HG03354 (cell line): ENCODE measurements around the gene FIG4.
"Not testable (repeated sequence)": the region's sequence is repeated elsewhere in the genome, so short reads cannot be mapped to it uniquely, and the experiment has no call there.

ENCODE experiments used
- ATAC-seq: cut with Tn5 transposase; IDR thresholded peaks from one replicate; pipeline ENCODE4 v1.9.1; 2021; ENCODE audit warnings: mild to moderate bottlenecking; ENCODE audit not compliant: unreplicated experiment, poor library complexity, severe bottlenecking

Gene FIG4

GRCh38 chr6:109743739-109744138 is 52.6 kb downstream of the FIG4 start:
- no peak for ATAC-seq

DNA sequence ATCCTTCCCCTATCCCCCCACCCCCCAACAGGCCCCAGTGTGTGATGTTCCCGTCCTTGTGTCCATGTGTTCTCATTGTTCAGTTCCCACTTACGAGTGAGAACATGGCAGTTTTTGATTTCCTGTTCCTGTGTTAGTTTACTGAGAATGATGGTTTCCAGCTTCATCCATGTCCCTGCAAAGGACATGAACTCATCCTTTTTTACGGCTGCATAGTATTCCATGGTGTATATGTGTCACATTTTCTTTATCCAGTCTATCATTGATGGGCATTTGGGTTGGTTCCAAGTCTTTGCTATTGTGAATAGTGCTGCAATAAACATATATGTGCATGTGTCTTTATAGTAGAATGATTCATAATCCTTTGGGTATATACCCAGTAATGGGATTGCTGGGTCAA is 53.7 kb downstream of the FIG4 start:
- not testable (repeated sequence) for ATAC-seq

GRCh38 chr6:109747221-109747620 is 56.1 kb downstream of the FIG4 start:
- no peak for ATAC-seq

- ATAC-seq = no peak
These were observed 68.2 kb downstream of the FIG4 start for GRCh38 chr6:109759098-109759955.

DNA sequence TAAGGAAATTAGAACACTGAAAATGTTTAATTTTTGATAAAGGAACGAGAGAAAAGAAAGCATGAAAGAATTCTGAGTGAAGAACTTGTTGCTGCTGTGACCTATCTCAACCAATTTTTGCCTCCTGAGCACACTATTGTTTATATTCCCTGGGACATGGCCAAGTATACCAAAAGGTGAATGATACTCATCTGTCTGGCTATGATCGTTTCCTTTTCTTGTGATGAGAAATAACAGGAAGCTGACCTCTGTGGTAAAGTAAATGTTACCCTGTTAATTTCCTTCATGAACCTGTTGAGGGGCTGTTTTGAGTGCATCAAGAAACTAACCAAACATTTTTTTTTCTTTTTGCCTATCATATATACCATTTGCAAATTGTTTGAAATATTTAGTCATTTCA is 69.1 kb downstream of the FIG4 start:
- ATAC-seq = no peak

GRCh38 chr6:109762166-109762565 is 71.1 kb downstream of the FIG4 start:
- no peak for ATAC-seq

GRCh38 chr6:109762769-109763441 is 71.8 kb downstream of the FIG4 start:
- no peak for ATAC-seq

DNA sequence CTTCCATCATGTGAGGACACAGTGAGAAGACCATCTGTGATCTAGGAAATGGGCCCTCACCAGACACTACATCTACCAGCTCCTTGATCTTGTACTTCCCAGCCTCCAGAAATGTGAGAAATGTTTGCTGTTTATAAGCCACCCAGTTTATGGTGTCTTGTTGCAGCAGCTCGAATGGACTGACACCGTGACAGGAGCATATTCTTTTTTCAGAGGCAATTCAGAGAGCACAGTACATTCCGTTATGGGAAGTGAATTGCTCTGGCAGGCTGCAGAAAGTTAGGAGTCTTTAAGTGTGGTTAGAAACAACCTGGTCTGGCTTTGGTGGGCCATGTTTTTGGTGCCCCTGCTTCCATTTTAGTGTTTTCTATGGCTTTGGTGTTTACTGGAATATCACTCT is 75.1 kb downstream of the FIG4 start:
- ATAC-seq = no peak

DNA sequence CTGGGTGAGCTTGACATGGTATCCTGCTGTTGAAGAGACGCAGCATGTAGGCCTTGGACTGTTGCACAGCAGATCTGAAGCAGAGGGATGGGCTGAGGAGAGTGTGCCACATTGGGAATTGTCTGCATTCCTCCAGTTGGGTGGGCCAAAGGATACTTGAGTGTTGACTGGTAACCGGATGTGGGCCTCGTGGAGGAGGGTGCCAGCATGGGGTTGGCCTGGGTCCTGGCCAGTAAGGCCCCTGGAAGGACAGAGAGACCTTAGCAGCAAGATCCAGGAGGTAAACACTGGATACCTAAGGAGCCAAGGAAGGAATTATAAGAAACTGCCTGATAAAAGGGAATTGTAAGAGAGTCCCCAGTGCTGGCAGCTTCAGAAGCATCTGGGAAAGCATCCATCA is 76.9 kb downstream of the FIG4 start:
- ATAC-seq = no peak

- ATAC-seq = no peak
These were observed 77.4 kb downstream of the FIG4 start for GRCh38 chr6:109768485-109768884.

GRCh38 chr6:109769213-109769612 is 78.1 kb downstream of the FIG4 start:
- no peak for ATAC-seq

- no peak for ATAC-seq
These were observed 79.0 kb downstream of the FIG4 start for GRCh38 chr6:109770047-109770446.

- ATAC-seq = no peak
These were observed 79.7 kb downstream of the FIG4 start for GRCh38 chr6:109770779-109771178.

DNA sequence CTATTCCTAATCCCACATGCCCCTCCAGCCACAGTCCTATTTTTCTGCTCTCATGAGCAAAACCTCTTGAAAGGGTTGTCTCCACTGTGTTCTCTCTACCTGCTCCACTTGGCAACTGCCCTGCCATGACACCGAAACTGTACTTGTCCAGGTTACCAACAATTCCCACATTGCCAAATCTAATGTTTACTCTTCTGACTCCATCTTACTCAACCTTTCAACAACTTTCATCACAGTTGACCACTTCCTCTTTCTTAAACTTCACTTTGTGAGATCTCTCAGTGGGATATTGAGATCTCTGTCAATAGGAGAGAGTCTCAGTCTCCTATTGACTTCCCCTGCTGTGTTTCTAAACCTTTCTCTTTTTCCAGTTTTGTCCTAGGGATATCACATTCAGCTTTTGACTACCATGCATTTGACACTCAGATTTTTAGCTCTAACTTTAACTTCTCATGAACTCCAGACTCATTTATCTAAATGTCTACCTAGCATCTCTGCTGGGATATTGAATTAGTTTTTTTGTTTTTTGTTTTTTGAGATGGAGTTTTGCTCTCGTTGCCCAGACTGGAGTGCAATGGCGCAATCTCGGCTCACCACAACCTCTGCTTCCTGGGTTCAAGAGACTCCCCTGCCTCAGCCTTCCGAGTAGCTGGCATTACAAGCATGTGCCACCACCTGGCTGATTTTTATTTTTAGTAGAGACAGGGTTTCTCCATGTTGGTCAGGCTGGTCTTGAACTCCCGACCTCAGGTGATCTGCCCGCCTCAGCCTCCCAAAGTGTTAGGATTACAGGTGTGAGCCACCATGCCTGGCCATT is 81.1 kb downstream of the FIG4 start:
- ATAC-seq = peak; percentile 59

GRCh38 chr6:109772883-109773431 is 81.9 kb downstream of the FIG4 start:
- no peak for ATAC-seq

DNA sequence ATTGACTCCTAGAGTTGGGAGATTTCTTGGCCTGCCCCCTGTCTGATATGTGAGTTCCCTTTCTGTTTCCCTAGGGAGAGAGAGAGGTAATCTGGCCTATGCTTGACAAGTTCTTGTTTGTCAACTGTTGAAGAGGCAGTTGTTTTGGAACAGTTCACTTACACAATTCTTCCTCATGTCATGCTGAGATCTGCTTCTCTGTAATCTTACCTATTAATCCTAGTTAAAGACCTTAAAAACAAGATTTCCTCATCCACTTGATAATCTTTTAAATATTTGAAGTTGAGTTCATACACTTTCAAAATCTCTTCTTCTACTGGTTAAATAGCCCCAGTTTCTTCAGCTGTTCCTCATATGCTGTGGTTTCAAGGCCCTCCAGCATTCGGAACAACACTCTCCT is 89.9 kb downstream of the FIG4 start:
- ATAC-seq = no peak

DNA sequence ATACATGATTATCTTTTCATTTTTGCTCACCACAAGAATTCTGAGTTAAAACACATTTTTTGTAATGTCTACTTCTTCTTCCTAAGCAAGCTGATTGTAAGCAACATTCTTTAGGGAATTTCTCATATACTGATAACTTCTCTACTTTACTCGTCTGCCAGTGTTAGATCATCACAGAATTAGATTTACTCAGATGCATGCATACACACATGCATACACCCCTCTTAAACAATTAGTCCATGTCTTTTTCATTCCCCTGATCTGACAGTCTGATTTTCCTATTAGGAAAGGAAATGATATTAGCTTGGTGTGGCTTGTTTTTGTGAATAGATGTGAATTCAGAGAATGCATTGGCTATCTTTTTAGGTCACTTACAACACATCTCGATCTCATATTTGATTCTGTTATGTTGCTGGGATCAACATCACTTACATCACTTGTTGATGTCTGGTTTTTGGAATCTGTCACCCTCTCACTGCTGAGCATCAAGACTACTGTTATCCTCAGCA is 91.4 kb downstream of the FIG4 start:
- ATAC-seq = no peak

DNA sequence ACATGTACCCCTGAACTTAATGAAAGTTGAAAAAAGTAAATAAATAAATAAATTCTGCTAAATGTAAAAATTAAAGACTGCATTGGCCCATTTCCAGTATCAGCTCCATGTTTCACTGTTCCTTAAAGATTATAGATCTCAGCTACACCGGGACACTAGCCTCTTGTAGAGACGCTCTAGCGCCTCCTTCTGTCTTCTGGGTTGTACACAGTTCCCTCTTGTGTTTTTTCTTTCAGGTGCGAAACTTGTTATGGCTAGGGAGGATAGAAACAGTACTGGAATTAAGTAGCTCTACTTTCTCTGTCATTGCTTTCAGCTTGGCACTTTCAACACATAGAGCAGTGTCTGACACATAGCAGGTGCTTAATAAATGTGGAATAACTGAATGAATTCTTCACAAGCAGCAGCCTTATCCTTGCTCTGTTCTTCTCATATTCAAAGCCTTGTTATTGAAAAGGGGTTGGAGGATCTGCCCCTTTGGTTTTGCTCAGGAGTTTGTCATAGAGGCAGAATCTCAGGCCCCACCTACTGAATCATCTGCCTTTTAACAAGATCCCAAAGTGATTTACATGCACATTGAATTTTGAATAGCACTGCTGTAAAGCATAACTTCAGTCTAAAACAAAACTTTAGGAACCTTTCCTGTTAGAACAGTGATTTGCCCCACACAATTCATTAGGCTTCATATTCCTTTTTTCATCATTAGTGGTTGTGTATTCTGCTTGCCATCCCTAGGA is 92.3 kb downstream of the FIG4 start:
- ATAC-seq = no peak

DNA sequence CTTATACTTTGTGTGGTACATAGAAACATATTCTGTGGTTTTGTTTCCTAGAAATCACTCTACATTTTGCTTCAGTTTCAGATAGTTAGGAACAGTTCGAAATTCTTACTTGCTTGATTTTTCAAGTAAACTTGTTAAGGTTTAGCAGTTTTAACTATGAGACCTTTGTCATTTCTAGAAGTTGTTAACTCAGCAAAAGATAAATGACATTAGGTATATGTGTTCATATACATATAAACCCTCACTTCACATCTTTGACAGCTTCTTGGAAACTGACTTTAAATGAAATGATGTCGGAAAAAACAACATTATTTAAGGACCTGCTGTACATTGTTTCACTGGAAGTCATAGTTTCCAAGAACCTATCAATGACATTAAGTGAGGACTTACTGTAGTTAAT is 96.2 kb downstream of the FIG4 start:
- no peak for ATAC-seq
